ENCODE data around the gene ARMC12. TPM values are rescaled to one million over a fixed set of nuclear protein-coding genes. Genes with fewer than 3 reads are reported as not detected.

The ARMC12 gene
- total and polyA plus RNA-seq, 2 of the 13 experiments (the other 11 are each of a cell fraction or from before 2014, with no cell fraction given), result 1.3 TPM; not detected in 1

DNA sequence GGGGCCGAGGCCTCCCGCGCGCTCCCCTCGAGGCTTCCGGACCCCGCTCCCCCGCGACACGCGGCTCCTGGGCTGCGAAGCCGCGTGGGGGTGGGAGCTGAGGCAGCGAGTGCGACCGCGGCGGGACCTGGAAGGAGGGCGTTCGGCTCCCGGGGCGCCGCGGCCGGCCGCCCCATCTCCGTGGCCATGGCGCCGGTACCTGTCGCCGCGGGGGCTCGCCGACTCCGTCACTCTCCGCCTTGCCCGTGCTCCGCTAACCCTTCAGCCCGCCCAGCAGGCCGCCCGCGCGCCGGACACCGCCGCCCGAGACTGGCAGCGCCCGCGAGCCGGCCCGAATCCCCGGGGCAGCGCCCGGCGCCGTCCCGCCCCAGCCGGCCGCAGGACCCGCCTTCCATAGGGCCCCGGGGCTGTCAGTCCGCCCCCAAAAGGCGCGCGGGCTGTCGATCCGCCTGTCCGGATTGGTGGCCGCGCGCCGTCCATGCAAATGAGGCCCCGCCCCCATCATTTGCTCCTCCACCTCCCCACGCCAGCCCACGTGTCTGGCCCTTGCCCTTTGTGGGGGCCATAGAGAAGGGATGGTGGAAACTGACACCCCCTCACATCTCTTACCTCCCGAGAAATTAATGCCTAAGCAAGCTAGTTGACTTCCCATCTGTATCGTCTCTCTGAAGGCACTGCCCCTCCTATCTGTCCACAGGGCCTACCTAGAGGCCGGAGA is 48.1 kb upstream of the ARMC12 start, which contains the start of gene FKBP5 (continued):
- TF ChIP-seq, protein P1, sequence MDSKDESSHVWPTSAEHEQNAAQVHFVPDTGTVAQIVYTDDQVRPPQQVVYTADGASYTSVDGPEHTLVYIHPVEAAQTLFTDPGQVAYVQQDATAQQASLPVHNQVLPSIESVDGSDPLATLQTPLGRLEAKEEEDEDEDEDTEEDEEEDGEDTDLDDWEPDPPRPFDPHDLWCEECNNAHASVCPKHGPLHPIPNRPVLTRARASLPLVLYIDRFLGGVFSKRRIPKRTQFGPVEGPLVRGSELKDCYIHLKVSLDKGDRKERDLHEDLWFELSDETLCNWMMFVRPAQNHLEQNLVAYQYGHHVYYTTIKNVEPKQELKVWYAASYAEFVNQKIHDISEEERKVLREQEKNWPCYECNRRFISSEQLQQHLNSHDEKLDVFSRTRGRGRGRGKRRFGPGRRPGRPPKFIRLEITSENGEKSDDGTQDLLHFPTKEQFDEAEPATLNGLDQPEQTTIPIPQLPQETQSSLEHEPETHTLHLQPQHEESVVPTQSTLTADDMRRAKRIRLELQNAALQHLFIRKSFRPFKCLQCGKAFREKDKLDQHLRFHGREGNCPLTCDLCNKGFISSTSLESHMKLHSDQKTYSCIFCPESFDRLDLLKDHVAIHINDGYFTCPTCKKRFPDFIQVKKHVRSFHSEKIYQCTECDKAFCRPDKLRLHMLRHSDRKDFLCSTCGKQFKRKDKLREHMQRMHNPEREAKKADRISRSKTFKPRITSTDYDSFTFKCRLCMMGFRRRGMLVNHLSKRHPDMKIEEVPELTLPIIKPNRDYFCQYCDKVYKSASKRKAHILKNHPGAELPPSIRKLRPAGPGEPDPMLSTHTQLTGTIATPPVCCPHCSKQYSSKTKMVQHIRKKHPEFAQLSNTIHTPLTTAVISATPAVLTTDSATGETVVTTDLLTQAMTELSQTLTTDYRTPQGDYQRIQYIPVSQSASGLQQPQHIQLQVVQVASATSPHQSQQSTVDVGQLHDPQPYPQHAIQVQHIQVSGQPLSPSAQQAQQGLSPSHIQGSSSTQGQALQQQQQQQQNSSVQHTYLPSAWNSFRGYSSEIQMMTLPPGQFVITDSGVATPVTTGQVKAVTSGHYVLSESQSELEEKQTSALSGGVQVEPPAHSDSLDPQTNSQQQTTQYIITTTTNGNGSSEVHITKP (CRISPR knock-in tag; IDR thresholded peaks at IDR 0.05; ENCODE audit: low read depth), result 0 out of 2 replicates have a peak, but pooled peaks have one; percentile 39
- no peak for TF ChIP-seq GZF1 (CRISPR knock-in tag; IDR thresholded peaks at IDR 0.05)
- peak; percentile 38; the same call in 1 of the 2 replicates for TF ChIP-seq SPEN (CRISPR knock-in tag; IDR thresholded peaks at IDR 0.05; ENCODE audit: low read depth)
- TF ChIP-seq, protein P2, sequence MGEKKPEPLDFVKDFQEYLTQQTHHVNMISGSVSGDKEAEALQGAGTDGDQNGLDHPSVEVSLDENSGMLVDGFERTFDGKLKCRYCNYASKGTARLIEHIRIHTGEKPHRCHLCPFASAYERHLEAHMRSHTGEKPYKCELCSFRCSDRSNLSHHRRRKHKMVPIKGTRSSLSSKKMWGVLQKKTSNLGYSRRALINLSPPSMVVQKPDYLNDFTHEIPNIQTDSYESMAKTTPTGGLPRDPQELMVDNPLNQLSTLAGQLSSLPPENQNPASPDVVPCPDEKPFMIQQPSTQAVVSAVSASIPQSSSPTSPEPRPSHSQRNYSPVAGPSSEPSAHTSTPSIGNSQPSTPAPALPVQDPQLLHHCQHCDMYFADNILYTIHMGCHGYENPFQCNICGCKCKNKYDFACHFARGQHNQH (CRISPR knock-in tag; IDR thresholded peaks at IDR 0.05), result peak; percentile 50
- TF ChIP-seq, protein P3, sequence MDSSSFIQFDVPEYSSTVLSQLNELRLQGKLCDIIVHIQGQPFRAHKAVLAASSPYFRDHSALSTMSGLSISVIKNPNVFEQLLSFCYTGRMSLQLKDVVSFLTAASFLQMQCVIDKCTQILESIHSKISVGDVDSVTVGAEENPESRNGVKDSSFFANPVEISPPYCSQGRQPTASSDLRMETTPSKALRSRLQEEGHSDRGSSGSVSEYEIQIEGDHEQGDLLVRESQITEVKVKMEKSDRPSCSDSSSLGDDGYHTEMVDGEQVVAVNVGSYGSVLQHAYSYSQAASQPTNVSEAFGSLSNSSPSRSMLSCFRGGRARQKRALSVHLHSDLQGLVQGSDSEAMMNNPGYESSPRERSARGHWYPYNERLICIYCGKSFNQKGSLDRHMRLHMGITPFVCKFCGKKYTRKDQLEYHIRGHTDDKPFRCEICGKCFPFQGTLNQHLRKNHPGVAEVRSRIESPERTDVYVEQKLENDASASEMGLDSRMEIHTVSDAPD (CRISPR knock-in tag; IDR thresholded peaks at IDR 0.05), result 0 out of 2 replicates have a peak, but pooled peaks have one; percentile 16
- no peak for TF ChIP-seq ZNF432 (CRISPR knock-in tag; IDR thresholded peaks at IDR 0.05; ENCODE audit: borderline replicate concordance)
- no peak for TF ChIP-seq ZFP62 (CRISPR knock-in tag; IDR thresholded peaks at IDR 0.05)
- no peak for TF ChIP-seq CAMTA2 (CRISPR knock-in tag; IDR thresholded peaks at IDR 0.05; ENCODE audit: borderline replicate concordance)
- TF ChIP-seq ZNF33B (CRISPR knock-in tag; IDR thresholded peaks at IDR 0.05), result peak; percentile 92; the same call in 1 of the 2 replicates
- no peak for TF ChIP-seq ZNF230 (CRISPR knock-in tag; IDR thresholded peaks at IDR 0.05)
- no peak for TF ChIP-seq ZNF224 (CRISPR knock-in tag; IDR thresholded peaks at IDR 0.05)
- TF ChIP-seq ZNF30 (CRISPR knock-in tag; IDR thresholded peaks at IDR 0.05), result no peak
- TF ChIP-seq, protein P4, sequence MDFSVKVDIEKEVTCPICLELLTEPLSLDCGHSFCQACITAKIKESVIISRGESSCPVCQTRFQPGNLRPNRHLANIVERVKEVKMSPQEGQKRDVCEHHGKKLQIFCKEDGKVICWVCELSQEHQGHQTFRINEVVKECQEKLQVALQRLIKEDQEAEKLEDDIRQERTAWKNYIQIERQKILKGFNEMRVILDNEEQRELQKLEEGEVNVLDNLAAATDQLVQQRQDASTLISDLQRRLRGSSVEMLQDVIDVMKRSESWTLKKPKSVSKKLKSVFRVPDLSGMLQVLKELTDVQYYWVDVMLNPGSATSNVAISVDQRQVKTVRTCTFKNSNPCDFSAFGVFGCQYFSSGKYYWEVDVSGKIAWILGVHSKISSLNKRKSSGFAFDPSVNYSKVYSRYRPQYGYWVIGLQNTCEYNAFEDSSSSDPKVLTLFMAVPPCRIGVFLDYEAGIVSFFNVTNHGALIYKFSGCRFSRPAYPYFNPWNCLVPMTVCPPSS (IDR thresholded peaks at IDR 0.05), result no peak
- no peak for TF ChIP-seq PHF5A (CRISPR knock-in tag; IDR thresholded peaks at IDR 0.05; ENCODE audit: low read depth, unreplicated experiment)
- no peak for TF ChIP-seq GTF3A (CRISPR knock-in tag; conservative IDR thresholded peaks at IDR 0.05)
- TF ChIP-seq ZNF891 (CRISPR knock-in tag; IDR thresholded peaks at IDR 0.05), result no peak
- TF ChIP-seq ADNP (CRISPR knock-in tag; IDR thresholded peaks at IDR 0.05), result no peak
- TF ChIP-seq ZNF564 (CRISPR knock-in tag; IDR thresholded peaks at IDR 0.05), result peak; percentile 45
- peak; percentile 61 for TF ChIP-seq RBFOX2 (IDR thresholded peaks at IDR 0.05; ENCODE audit: low read depth, low read length)
- TF ChIP-seq, protein P5, sequence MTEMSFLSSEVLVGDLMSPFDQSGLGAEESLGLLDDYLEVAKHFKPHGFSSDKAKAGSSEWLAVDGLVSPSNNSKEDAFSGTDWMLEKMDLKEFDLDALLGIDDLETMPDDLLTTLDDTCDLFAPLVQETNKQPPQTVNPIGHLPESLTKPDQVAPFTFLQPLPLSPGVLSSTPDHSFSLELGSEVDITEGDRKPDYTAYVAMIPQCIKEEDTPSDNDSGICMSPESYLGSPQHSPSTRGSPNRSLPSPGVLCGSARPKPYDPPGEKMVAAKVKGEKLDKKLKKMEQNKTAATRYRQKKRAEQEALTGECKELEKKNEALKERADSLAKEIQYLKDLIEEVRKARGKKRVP (CRISPR knock-in tag; IDR thresholded peaks at IDR 0.05), result no peak
- no peak for TF ChIP-seq ZSCAN30 (CRISPR knock-in tag; IDR thresholded peaks at IDR 0.05)

Measured in HepG2 (cell line).